Right renal pelvis (tissue), 4 donors: ENCODE results near the gene GPSM1. TPM values are rescaled to one million over a fixed set of nuclear protein-coding genes. Genes with fewer than 3 reads are reported as not detected.
A peak's percentile ranks its signal among the peaks of the same experiment; 100 is the strongest.

Source experiments
- DNase-seq, 4 donors: peaks; one replicate each; pipeline ENCODE4 v3.0.0-alpha.2; 2013; ENCODE audit warnings: low read depth in 4 of 4, low spot score in 3 of 4, missing footprints in 1 of 4
- polyA plus RNA-seq, 4 donors: library from polyadenylated mRNA; unstranded; fragments of 120-200 nt; gene quantifications; one replicate each; pipeline ENCODE4 v1.2.1, GENCODE V29; 2013; ENCODE audit not compliant: insufficient read length in 4 of 4

GPSM1 gene
- polyA plus RNA-seq, 4 donors = 30.6 to 42.3 (median 32.0) TPM

DNA sequence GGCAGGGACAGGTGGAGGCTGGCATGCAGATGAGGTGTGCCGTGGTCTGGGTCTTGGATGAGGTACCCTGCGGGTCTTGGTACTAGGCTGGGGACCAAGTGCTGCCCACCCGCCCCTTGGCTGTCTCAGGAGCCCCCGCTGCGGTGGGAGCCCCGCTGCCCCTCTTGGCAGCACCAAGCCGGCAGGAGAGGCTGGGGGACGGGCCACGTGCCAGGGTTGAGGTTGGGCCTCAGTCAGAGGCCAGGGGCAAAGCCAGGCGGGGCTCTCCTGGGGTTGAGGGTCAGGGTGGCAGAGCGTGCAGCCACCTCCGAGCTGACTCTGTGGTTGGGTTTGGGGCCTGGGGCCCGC is 44.2 kb downstream of the GPSM1 start:
- DNase-seq = no peak

DNA sequence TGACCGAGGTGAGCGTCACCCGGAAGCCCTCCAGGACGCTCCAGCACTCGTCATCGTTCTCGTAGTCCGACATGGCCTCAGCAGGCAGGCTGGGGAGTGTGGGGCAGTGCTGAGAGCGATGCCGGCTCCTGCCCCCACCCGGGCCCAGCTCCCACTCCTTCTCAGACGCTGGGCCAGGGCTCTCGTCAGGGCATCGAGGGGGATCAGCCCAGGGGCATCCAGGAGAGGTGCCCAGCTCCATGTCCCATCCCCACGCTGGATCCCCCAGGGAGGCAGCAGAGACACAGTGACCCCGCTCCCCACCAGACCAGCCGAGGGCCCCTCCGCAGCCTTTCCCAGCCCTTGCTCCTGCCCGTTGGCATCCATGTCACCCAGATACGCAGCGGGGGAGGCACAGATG is 44.7 kb downstream of the GPSM1 start:
- DNase-seq = no peak

DNA sequence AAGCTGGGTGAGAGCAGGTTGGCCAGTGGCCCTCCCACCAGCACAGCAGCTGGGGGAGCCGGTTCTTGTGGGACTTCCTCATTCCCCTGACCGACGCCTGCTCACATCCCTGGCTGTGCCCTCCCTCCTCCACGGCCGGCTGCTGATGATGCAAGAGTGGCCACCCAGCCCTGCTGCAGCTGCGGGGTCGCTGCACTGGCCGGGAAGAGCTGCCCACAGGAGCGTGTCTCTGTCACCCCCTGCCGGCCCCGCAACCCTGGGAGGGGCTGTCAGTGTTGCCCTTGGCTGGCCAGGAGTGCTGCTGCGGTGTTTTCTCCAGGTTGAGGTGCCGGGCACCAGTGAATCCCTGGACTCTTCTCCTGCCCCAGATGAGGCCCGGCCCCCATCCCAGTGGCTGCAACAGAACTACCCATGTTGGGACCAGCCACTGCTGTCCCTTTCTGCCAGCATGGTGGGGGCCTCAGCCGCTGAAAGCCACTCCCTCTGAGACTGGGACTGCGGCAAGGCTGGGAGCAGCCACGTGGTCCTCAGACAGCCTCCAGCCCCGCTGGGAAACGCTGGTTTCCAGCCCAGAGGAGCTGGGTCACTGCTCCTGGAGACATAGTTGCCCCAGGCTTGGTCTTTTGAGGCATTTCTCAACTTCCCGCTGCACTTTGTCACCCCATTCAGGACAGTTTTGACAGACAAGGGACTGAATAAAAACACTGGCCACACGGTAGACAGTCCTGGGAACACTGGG is 45.4 kb downstream of the GPSM1 start:
- DNase-seq = peak in 2 of 4 donors; percentile 46 to 53

DNA sequence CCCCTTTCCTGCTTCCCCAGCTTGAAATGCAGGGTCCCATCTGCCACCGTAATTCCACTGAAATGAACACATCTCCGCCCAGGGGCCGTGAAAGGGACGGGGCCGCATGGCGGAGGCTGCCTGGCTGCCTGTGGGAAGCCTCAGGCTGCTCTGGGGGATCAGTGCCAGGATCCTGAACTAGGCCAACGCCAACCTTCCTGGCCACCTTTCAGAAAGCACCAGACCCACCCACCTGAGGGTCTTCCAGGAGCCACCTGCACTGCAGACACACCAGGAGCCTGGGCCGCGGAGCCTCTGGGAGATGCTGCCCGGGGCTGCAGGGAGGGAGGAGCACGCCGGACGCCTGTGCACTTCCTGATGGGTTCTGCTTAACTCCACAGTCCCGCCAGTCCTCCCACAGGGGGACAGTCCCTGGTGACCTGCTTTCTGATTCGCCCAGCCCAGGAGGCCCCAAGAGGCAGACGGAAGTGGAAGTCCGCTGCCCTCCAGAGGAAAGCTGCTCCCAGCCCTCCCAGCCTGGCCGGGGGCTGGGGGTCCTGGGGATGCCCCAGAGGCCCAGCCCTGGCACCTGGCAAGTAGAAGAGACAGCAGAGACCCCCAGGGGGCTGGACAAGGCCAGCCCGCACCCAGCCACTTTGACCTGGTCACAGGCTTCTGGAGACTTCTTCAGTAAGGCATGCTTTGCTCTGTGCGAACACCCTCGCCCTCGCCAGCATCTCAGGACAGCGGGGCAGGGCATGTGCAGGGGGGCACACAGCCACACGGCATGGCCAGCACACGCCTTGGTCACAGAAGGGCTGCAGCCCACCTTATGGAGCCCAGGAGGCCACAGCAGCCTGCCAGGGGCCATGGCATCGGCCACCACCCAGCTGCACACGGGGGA is 46.2 kb downstream of the GPSM1 start, which contains the start of gene CARD9:
CARD9 (minus strand) TSS at position 370 of the 883 bp plus-strand sequence. CDS start 1,591 bp downstream, outside the sequence.
- no peak for DNase-seq

DNA sequence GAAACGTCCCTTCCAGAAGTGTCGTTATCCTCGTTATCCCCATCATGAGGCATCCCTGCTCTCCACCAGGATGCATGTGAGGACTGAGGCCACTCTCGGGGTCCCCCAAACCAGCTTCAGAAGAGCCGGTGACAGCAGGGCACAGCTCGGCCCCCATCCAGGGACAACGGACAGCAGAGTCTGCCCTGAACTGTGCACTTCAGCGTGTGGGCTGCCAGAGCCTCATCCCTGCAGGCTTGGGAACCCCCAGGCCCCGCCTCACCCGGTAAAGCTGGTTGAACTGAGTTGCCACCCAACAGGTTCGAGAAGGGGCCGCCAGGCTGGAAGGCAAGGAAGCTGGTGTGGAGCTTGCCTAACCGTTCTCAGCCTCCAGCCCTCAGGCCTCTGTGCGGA is 46.8 kb downstream of the GPSM1 start:
- DNase-seq = no peak

DNA sequence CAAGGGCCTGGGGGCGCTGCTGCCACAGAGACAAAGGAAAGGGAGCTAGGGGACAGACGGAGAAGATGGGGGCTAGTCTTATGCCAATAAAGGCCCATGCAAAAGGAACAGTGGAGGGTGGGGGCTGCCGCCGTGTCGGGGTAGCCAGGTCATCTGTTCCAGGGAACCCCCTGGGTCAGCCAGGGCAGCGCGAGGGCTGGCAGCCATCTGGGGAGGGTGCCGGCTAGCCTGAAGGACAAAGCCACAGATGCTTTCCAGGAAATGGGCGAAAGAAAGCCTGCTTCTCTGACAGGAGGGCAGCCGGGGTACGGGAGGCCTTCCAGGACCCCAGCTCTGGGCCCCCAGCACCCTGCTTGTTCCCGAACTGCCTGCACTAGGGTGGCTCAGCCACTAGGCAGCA is 47.8 kb downstream of the GPSM1 start:
- no peak for DNase-seq

DNA sequence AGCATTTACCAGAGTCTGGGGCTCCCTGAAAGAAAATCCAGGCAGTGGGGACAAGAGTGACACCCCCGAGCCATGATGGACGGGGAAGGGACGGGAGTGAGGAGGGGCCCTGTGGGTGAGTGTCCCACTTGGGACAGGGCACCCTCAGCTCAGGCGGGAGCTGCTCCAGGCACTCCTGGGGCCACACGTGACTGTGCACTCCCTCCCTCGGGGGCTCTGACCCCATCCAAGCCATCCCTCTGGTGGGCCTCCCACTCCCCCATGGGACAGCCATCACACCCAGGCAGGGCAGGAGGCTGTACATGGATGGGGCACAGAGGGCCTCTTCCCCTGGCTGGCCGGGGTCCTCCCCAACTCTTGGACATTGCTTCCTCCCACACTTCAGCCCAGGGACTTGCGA is 49.1 kb downstream of the GPSM1 start:
- no peak for DNase-seq

DNA sequence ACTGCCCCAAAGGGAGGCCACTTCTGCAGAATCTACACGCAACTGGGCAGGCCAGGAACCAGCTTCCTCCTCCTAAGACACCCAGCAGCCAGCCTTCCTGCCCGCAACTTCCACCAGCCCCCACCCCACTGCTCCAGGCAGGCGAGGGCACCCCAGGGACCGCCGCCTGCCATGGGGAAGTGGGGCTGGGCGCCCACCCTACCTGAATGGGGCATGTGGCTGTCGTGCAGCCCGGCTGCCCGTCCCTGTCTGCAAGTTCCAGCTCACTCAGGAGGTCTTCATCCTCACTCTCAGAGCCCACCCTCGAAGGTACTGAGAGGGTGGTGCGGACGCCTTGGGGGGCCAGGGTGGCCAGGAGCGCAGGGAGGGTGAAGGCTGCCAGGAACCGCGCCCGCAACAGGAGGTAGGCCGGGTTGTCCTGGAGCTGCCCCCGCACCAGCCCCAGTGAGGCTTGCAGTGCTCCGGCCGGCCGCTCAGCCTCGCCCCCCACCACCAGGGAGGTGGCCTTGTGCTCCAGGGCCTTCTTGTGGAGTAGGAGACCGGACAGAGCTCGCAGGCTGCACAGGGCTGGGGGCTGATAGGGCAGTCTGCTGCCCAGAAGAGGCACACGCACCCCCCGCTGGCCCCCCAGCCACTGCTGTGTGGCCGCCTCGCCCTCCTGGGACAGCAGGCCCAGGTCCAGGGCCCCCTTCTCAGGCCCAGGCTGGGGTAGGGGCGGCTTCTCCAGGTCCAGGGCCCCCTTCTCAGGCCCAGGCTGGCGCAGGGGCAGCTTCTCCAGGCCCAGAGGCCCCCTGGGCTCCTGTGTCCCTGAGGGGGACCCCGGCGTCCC is 50.2 kb downstream of the GPSM1 start:
- DNase-seq = no peak

DNA sequence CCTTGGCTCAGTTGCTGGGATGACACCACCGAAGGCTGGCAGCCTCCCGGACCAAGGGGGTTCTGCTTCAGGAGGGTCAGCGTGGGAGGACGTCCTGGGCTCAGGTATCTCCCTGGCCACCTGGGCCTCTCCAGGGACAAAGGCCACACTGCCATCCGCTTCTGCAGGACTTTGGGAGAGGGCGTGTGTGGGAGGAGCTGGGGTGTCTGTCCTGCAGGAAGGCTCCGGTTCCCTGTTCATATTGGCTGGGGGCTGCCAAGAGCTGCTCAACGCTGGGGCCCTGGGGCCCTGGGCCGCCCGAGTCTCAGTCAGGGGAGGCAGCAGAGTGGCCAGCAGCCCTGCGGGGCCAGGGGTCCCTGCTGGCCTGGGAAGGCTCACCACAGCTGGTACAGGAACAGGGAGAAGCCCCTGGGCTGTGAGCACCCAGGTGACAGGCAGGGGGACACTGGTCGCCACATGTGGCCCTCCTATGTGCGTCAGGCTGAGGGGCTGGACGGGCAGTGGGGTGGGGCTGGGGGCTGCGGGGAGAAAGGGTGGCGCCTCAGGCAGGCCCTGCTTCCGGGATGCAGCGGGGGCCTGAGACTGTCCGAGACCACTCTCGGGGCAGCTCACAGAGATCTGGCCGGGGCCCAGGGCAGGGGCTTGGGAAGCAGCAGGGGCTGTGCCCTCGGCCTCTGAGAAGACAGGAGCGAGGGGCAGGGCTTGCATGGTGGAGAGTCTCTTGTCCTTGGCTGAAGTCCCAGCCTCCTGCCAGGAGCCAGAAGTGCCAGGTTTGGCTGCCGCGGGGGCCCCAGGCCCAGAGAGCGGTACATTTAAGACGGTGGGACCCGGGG is 51.0 kb downstream of the GPSM1 start:
- DNase-seq = no peak

DNA sequence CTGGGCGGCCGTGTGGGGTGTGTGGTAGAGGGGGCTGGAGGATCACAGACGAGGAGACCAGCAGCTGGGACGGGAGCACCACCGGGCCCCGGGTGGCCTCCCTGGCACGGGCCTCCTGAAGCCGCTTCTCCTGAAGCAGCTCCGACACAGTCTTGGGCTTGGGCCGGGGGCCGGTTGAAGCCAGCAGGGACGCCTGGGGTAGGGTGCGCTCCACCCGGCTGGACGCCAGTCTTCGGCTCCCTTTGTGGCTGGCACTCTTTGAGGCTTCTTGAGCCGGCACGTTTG is 51.6 kb downstream of the GPSM1 start:
- DNase-seq = no peak

DNA sequence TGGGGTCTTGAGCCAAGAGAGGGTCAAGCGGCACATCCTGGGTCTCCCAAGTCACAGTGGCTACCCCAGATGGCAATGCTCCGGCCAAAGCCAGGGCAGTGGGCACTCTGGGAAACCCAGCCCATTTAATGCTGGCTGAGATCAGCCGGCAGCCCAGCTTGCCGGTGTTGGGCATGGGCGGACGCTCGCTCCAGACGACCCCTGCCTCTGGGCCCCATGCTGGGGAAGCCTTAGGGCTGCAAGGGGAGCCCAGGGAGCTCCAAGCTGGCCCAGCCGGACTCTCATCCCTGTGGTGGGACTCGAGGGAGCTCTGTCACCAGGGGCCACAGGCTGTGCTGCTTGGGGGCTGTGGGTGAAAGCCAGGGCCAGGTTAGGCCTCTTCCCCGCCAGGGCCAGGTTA is 52.1 kb downstream of the GPSM1 start:
- no peak for DNase-seq

DNA sequence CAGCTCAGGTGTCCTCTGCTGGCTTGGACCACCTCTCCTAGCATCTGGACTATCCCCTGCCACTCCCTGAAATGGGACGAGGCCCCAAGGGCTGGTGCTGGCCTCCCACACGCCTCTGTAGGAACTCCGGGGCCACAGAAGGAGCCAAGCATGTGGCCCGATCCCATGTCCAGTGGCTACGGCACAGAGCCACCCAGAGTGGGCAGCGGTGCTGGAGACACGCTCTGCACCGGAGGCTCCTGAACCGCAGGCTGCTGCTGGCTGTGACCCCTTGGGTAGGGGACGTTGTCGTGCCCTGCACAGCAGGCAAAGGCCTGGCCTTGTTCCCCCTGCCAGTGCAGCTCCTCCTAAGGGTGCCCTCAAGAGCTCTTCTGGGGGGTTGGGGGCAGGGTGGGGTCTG is 52.6 kb downstream of the GPSM1 start:
- no peak for DNase-seq

DNA sequence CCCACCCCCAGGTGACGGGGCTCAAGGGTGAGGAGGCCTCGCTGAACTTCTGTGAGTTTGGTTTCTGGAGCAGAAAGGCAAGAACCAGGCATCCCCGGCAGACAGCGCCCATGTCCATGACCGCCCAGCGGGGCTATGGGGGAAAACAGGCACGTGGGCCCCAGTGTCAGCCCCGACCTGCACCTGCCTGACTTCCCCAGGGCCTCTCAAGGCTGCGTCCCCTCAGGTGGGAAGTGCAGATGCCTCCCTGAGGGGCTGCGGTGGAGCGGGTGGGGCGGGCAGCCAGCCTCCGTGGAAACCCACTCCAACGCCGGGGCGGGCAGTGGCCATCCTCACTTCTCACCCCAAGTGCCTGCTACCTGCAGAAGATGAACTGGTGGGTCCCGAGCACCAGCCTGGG is 53.0 kb downstream of the GPSM1 start:
- no peak for DNase-seq

DNA sequence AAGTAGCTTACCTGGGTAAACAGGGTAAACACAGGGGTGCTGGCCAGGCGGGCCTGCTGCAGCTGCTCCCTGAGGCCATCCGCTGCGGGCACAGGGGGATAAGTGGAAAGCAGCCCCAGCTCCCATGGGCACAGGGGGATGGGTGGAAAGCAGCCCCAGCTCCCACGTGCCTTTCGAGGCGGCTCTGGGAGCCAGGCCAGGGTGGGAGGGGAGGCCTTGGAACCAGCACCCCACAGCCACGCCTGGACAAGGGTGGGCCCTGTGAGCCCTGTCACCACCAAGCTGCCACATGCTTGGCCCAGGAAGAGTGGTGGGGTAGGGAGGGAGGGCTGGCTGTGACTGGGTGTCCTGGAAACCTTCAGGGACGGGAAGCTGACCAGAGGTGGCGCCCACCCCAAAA is 54.0 kb downstream of the GPSM1 start:
- DNase-seq = no peak

DNA sequence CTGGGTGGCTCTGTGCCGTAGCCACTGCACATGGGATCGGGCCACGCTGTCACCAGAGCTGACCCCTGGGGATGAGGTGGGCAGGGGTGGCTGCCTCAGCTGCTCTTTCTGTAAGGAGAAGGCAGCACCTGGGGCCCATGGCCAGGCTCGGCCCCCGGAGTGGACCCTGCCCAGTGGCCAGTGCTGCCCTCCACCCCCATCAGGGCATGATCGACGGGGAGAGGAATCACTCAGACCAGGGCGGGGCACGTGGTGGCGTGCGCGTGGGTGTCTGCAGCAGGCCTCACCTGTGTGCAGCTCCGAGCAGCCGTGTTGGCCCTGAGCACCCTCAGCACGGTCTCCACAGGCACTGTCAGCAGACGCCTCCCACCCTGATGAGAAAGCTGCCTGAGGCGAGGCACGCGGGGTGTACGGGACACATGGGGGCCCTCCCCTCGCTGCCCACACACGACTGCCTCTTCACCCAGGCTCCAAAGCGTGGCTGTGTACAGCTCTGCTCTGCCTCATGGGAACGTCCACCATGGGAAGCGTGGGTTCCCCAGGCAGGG is 54.7 kb downstream of the GPSM1 start:
- no peak for DNase-seq

DNA sequence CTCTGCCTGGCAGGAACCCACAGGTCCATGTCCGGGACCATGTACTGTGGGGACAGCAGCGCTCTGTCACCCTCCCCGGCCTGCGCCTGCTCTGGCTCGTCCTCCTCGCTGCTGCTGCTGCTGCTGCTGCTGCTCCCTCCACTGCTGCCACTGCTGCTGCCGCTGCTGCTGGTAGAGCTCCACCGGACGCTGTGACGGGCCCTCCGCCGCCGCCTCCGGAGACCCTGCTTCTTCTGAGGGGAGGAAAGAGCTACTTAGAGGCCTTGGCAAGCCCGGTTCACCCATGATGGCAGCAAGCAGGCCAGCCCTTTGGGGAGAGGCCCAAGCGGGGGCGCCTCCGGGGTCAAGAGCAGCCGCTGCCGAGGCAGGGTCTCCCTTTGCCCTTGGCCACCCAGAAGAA is 56.1 kb downstream of the GPSM1 start:
- DNase-seq = no peak

DNA sequence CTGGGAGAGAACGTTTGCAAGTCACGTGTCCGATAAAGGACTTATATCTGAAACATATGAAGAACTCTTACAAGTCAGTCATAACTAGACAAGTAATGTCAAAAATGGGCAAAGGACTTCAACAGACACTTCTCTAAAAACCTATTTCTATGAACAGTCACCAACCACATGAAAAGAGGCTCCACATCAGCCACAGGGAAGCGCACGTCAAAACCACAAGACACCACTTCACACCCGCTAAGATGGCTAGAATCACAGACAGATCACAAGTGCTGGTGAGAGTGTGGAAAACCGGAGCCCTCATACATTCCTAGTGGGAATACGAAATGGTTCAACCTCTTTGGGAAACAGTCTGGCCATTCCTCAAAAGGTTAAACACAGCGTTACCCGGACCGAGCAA is 57.7 kb downstream of the GPSM1 start:
- DNase-seq = no peak

DNA sequence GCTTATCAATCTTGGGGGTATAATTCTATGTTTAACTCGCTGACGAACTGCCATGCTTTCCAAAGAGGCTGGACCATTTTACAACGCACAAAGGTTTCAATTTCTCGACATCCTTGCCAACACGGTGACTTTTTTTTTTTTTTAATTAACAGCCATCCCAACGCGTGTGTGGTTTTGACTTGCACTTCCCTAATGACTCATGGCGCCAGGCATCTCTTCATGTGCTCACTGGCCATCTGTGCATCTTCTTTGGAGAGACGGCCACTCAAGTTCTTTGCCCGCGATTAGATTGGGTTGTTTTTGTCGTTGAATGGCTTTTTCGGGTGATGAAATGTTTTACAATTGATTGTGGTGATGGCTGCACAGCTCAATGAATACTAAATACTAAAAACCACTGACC is 58.7 kb downstream of the GPSM1 start:
- DNase-seq = no peak

DNA sequence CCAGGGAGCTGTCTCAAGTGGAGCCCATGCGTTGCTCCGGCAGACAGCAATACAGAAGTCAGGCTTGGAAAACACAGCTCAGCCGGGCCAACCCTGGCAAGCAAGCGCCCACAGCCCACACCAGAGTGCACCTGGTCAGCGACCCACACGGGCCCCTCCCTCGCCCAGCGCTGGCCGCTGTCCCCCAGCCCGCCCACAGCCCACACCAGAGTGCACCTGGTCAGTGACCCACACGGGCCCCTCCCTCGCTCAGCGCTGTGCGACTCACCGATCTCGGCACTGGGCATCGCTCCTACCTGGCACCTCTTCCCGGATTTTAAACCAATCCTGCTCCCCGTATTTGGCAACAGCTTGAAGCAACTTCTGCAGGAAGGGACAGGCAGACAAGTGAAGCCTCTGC is 59.9 kb downstream of the GPSM1 start:
- no peak for DNase-seq

DNA sequence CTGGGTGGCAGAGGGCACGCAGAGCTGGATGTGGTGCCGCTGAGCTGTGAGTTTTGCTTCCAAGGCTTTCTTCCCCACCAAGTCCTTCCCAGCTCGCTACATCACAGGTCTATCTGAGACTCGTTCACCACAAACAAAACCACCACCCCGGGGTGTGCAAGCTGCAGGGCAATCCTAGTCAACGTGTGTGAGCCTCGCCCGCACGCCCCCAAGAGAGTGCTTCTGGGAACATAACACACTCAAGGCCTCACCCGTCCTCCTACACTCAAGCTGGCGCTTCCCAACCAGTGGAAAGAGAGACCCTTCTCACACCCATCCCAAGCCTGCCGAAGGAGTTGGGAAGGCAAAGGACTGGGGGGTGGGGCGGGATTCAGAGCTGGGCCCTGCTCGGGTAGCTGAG is 62.1 kb downstream of the GPSM1 start:
- DNase-seq = no peak
